Activated T-cell treated with anti-CD3 and anti-CD28 coated beads, Interleukin-2, amount 50 U/mL, for 72 hours (primary cell): Measurements from ENCODE around the gene TRPT1. TPM values are rescaled to one million over a fixed set of nuclear protein-coding genes. Genes with fewer than 3 reads are reported as not detected.

ENCODE experiments used
- ATAC-seq, 2 donors: fragments of 150-1000 bp; cut with Tn5 transposase; replicated peaks in 1 of 2; 2 replicates each; pipeline ENCODE4 v1.10.0; 2021; ENCODE audit warnings: moderate library complexity in 2 of 2, mild to moderate bottlenecking in 1 of 2
- DNase-seq, 2 donors: peaks; one replicate each; pipeline ENCODE4 v3.0.0; 2021 to 2022; ENCODE audit warnings: mixed read lengths in 1 of 2
- H3K27ac Mint-ChIP-seq: one replicate; pipeline ENCODE4 v1.8.0; 2022; ENCODE audit warnings: mild to moderate bottlenecking, moderate library complexity, mixed read lengths
- H3K27me3 Mint-ChIP-seq: one replicate; pipeline ENCODE4 v1.8.0; 2022; ENCODE audit warnings: low read depth, mixed read lengths
- H3K36me3 Mint-ChIP-seq, 2 donors: one replicate each; pipeline ENCODE4 v1.8.0; 2022; ENCODE audit warnings: mixed read lengths in 2 of 2, mild to moderate bottlenecking in 1 of 2; ENCODE audit not compliant: insufficient read depth in 2 of 2
- H3K4me1 Mint-ChIP-seq: one replicate; pipeline ENCODE4 v1.8.0; 2022; ENCODE audit warnings: low read depth, mixed read lengths
- H3K4me3 Mint-ChIP-seq, 2 donors: one replicate each; pipeline ENCODE4 v1.8.0; 2022; ENCODE audit warnings: mild to moderate bottlenecking in 2 of 2, mixed read lengths in 2 of 2, moderate library complexity in 2 of 2
- H3K9me3 Mint-ChIP-seq, 2 donors: one replicate each; pipeline ENCODE4 v1.8.0; 2022; ENCODE audit warnings: mixed read lengths in 2 of 2
- total RNA-seq, 2 donors: library from RNA; stranded (reverse); gene quantifications; one replicate each; pipeline ENCODE4 v1.2.3, GENCODE V29; 2022

TRPT1 gene
- total RNA-seq, 2 donors from 2014 or later: 19.7 to 25.5 TPM

GRCh38 chr11:64245401-64245796 lies 19.4 kb upstream of the TRPT1 start:
- H3K36me3 Mint-ChIP-seq: peaks cover 1% of the 10 kb centered on the region in 2 donors
- peak in 1 of 2 donors; percentile 31 for DNase-seq

GRCh38 chr11:64244966-64245365 lies 19.0 kb upstream of the TRPT1 start:
- no peaks in the 10 kb centered on the region for H3K9me3 Mint-ChIP-seq

More at GRCh38 chr11:64245401-64245796, 19.4 kb upstream of the TRPT1 start:
- Mint-ChIP-seq H3K27me3 (no peaks in the 10 kb centered on the region), H3K27ac (no peak overlapping the region), H3K9me3 (no peaks in the 10 kb centered on the region), H3K4me1 (peaks cover 41% of the 10 kb centered on the region), H3K4me3 (peak overlapping the region; percentile 93)
- ATAC-seq: no peak

GRCh38 chr11:64244107-64244506 lies 18.1 kb upstream of the TRPT1 start:
- Mint-ChIP-seq H3K36me3 (peaks cover 1% of the 10 kb centered on the region in 2 donors), H3K4me3 (peak overlapping the region; percentile 31 to 93), H3K27me3 (no peaks in the 10 kb centered on the region), H3K4me1 (peaks cover 40% of the 10 kb centered on the region), H3K27ac (no peak overlapping the region), H3K9me3 (no peaks in the 10 kb centered on the region)
- no peak for ATAC-seq
- no peak for DNase-seq

More at GRCh38 chr11:64244966-64245365, 19.0 kb upstream of the TRPT1 start:
- H3K27me3 Mint-ChIP-seq: no peaks in the 10 kb centered on the region
- H3K36me3 Mint-ChIP-seq: peaks cover 1% of the 10 kb centered on the region in 2 donors
- H3K4me3 Mint-ChIP-seq: peak overlapping the region; percentile 93
- H3K4me1 Mint-ChIP-seq: peaks cover 42% of the 10 kb centered on the region
- H3K27ac Mint-ChIP-seq: no peak overlapping the region
- no peak for DNase-seq
- no peak for ATAC-seq

GRCh38 chr11:64243236-64243854 lies 17.4 kb upstream of the TRPT1 start:
- DNase-seq: no peak

GRCh38 chr11:64241491-64242374 lies 15.7 kb upstream of the TRPT1 start:
- Mint-ChIP-seq H3K9me3 (no peaks in the 10 kb centered on the region), H3K27ac (peak overlapping the region; percentile 88), H3K36me3 (peaks cover 1% of the 10 kb centered on the region in 2 donors), H3K4me1 (peaks cover 33% of the 10 kb centered on the region), H3K27me3 (no peaks in the 10 kb centered on the region), H3K4me3 (peak overlapping the region; percentile 88 to 93)
- DNase-seq (no peak), ATAC-seq (peak; percentile 5 to 8)

More at GRCh38 chr11:64243236-64243854, 17.4 kb upstream of the TRPT1 start:
- ATAC-seq: no peak
- no peak overlapping the region for H3K27ac Mint-ChIP-seq
- H3K4me1 Mint-ChIP-seq: peaks cover 40% of the 10 kb centered on the region
- H3K4me3 Mint-ChIP-seq: peak overlapping the region; percentile 88 to 93
- no peaks in the 10 kb centered on the region for H3K27me3 Mint-ChIP-seq
- peaks cover 1% of the 10 kb centered on the region in 2 donors for H3K36me3 Mint-ChIP-seq
- no peaks in the 10 kb centered on the region for H3K9me3 Mint-ChIP-seq

GRCh38 chr11:64241241-64241490 lies 15.2 kb upstream of the TRPT1 start:
- Mint-ChIP-seq H3K36me3 (peaks cover 1% of the 10 kb centered on the region in 2 donors), H3K4me1 (peaks cover 33% of the 10 kb centered on the region), H3K9me3 (no peaks in the 10 kb centered on the region), H3K4me3 (peak overlapping the region; percentile 88 to 93), H3K27ac (peak overlapping the region; percentile 88), H3K27me3 (no peaks in the 10 kb centered on the region)
- ATAC-seq (peak; percentile 83 to 87), DNase-seq (peak; percentile 100)

- peak; percentile 67 to 72 for ATAC-seq
These were observed 14.7 kb upstream of the TRPT1 start, which contains the start of gene FKBP2 for GRCh38 chr11:64240435-64241240. Gene FKBP2, plus strand, starts transcription at chr11:64241095. Its CDS starts 1,293 bp downstream, at chr11:64242388.

GRCh38 chr11:64239662-64240434 lies 13.9 kb upstream of the TRPT1 start:
- H3K36me3 Mint-ChIP-seq: peaks cover 1% of the 10 kb centered on the region in 2 donors
- peak overlapping the region; percentile 88 to 93 for H3K4me3 Mint-ChIP-seq
- H3K9me3 Mint-ChIP-seq: no peaks in the 10 kb centered on the region
- H3K27me3 Mint-ChIP-seq: no peaks in the 10 kb centered on the region
- ATAC-seq (no peak), DNase-seq (no peak)
- peak overlapping the region; percentile 96 for H3K27ac Mint-ChIP-seq
- H3K4me1 Mint-ChIP-seq: peaks cover 41% of the 10 kb centered on the region

More at GRCh38 chr11:64240435-64241240, 14.7 kb upstream of the TRPT1 start, which contains the start of gene FKBP2:
- peak within 1 kb of the TSS; percentile 96 for H3K27ac Mint-ChIP-seq
- H3K4me3 Mint-ChIP-seq: peak within 1 kb of the TSS; percentile 88 to 93
- DNase-seq: peak; percentile 99 to 100
- no peaks in the 10 kb centered on the region for H3K9me3 Mint-ChIP-seq
- no peaks in the 10 kb centered on the region for H3K27me3 Mint-ChIP-seq
- peaks cover 1% of the 10 kb centered on the region in 2 donors for H3K36me3 Mint-ChIP-seq
- H3K4me1 Mint-ChIP-seq: peaks cover 35% of the 10 kb centered on the region

GRCh38 chr11:64238999-64239398 lies 13.0 kb upstream of the TRPT1 start:
- DNase-seq: no peak
- Mint-ChIP-seq H3K36me3 (peaks cover 1% of the 10 kb centered on the region in 2 donors), H3K27me3 (no peaks in the 10 kb centered on the region), H3K4me3 (no peak overlapping the region), H3K4me1 (peaks cover 38% of the 10 kb centered on the region), H3K27ac (peak overlapping the region; percentile 28), H3K9me3 (no peaks in the 10 kb centered on the region)
- ATAC-seq: no peak

- Mint-ChIP-seq H3K27me3 (no peaks in the 10 kb centered on the region), H3K9me3 (no peaks in the 10 kb centered on the region), H3K4me3 (no peak overlapping the region), H3K36me3 (peaks cover 1% of the 10 kb centered on the region in 2 donors), H3K27ac (no peak overlapping the region), H3K4me1 (peaks cover 38% of the 10 kb centered on the region)
- DNase-seq (no peak), ATAC-seq (no peak)
These were observed 12.1 kb upstream of the TRPT1 start for GRCh38 chr11:64238076-64238475.

GRCh38 chr11:64237484-64237951 lies 11.5 kb upstream of the TRPT1 start:
- Mint-ChIP-seq H3K27ac (peak overlapping the region; percentile 65), H3K4me3 (no peak overlapping the region)

More at GRCh38 chr11:64237484-64237951, 11.5 kb upstream of the TRPT1 start:
- Mint-ChIP-seq H3K4me1 (peaks cover 36% of the 10 kb centered on the region), H3K27me3 (no peaks in the 10 kb centered on the region), H3K9me3 (no peaks in the 10 kb centered on the region), H3K36me3 (peaks cover 1% of the 10 kb centered on the region in 2 donors)
- no peak for DNase-seq
- no peak for ATAC-seq
